H1 (cell line): ENCODE measurements around the gene LHPP. TPM values are rescaled to one million over a fixed set of nuclear protein-coding genes. Genes with fewer than 3 reads are reported as not detected.

ENCODE experiments used
- ATF2 ChIP-seq: IDR thresholded peaks from 2 replicates; pipeline ENCODE4 v1.6.1; 2012; ENCODE audit warnings: low read length, inconsistent platforms
- KDM4A ChIP-seq: IDR thresholded peaks from one replicate; pipeline ENCODE4 v1.7.1; 2012; ENCODE audit warnings: low read depth, mild to moderate bottlenecking, moderate library complexity, low read length, inconsistent platforms; ENCODE audit not compliant: severe bottlenecking
- POU5F1 ChIP-seq: IDR thresholded peaks from 2 replicates; pipeline ENCODE4 v1.6.1; 2011; ENCODE audit warnings: low read depth, mild to moderate bottlenecking, low read length, moderate library complexity
- RBBP5 ChIP-seq: IDR thresholded peaks from 2 replicates; pipeline ENCODE4 v1.7.1; 2012; ENCODE audit warnings: low read depth, mild to moderate bottlenecking, inconsistent platforms, low read length, moderate library complexity, borderline replicate concordance
- TCF12 ChIP-seq: IDR thresholded peaks from 2 replicates; pipeline ENCODE4 v1.6.1; 2011; ENCODE audit warnings: low read depth, mild to moderate bottlenecking, low read length
- polyA plus RNA-seq, 7 experiments: library from polyadenylated mRNA; depleted of rRNA in 3 of 7; stranded (reverse) in 5 of 7; unstranded in 2 of 7; fragments of >200 nt in 5 of 7; fragments of 200-250 nt in 2 of 7; gene quantifications; 1 replicate in 5 of 7; 2 replicates in 1 of 7; 4 replicates in 1 of 7; pipeline versions ENCODE4 v1.2.1 to v1.2.3, GENCODE V29; 2011 to 2013; ENCODE audit warnings: missing spikeins in 2 of 7, mixed read lengths in 2 of 7
- total RNA-seq: library from RNA; stranded (reverse); fragmentation: NEBNext Ultra II Directional; extraction: Animal tissue kit (Norgen Biotek cat#: 25700); gene quantifications from 2 replicates; pipeline ENCODE4 v1.2.1, GENCODE V29; 2021

LHPP gene
- total and polyA plus RNA-seq, 2 of the 8 experiments (the other 6 are each of a cell fraction or from before 2014, with no cell fraction given): 26.0 to 45.0 TPM

- TF ChIP-seq ATF2: no peak
- TF ChIP-seq POU5F1: no peak
- TF ChIP-seq RBBP5: no peak
- TF ChIP-seq KDM4A: no peak
- no peak for TF ChIP-seq TCF12
- TF ChIP-seq, all 59 proteins: peak for 0
Measured at GRCh38 chr10:124512040-124512428, 50.4 kb downstream of the LHPP start (continued).
